Hindlimb muscle (tissue), 1 donor: ENCODE measurements around the gene FNBP1. TPM values are rescaled to one million over a fixed set of nuclear protein-coding genes. Genes with fewer than 3 reads are reported as not detected.

Experiments
- DNase-seq: peaks from one replicate; pipeline ENCODE4 v3.0.0-alpha.2; 2013
- polyA plus RNA-seq: library from polyadenylated mRNA; unstranded; fragments of 120-200 nt; gene quantifications from one replicate; pipeline ENCODE4 v1.2.1, GENCODE V29; 2013; ENCODE audit not compliant: insufficient read length

Gene FNBP1
- polyA plus RNA-seq, 1 donor, result 19.8 TPM

GRCh38 chr9:129888293-129889121 is 154.5 kb downstream of the FNBP1 start:
- no peak for DNase-seq

DNA sequence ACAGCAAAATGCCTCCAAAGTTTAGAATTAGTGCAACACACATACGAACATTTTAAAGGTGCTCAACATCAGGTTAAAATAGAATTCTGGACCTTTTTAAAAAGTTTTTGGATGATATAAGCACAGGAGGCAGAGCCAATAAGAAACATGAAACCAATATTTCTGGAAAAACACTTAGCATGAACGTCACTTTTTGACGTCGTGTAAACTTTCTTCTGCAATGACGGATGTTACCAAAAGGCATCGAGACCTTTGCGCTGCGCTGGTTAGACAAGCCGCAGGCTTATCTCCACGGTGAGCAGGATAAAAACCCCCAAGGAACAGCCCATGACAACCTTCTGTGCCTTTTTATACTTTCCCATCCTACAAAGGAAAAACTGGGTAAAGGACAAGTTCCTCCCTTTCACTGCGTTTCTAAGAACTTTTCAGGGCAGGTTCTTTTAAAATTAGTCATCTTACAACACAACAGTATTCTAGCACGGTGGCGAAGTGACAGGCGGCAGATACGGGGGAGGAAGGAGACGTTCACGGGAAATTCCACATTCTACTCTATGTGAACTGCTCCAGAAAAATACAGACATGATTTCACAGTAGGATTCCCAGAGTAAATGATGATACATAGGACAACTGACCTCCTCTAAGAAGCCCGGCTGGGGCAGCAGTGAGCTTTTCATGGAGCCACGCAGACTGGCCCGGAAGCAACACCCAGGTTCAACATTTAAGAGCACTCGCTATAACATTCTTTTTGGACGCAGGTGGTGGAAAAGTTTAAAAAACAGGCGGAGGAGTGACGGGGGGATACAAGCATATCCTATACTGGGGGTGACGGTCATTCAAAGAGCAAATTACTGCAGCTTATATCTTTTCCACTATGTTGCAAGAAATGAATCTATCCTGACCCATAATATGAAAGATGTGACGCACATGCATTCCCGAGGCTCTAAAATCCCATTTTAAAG is 155.4 kb downstream of the FNBP1 start:
- peak; percentile 61 for DNase-seq

GRCh38 chr9:129886226-129887174 is 156.5 kb downstream of the FNBP1 start:
- DNase-seq, result no peak

DNA sequence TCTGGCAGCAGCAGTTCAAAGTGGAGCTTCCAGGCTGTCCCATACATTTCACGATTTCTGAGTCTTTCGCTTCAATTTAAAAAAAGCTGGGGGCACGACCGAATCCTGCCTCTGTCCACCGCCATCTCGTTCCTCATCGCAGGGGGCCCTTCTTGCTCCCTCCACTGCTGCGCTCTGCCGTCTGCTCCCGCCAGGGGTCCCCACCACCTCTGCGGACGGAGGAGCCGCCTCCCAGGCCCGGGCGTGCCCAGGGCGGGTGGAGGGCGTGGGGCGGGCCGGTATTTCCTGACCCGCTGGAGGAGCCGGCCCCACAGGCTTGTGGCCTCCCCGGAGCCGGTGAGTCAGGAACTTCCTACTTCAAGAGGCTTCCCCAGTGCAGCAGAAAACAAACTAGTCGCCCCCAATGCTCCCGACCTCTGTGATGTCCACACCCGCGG is 157.3 kb downstream of the FNBP1 start:
- peak; percentile 88 for DNase-seq

GRCh38 chr9:129885018-129885669 is 157.8 kb downstream of the FNBP1 start:
- no peak for DNase-seq

- peak; percentile 70 for DNase-seq
Measured at GRCh38 chr9:129884220-129885017, 158.6 kb downstream of the FNBP1 start.

- DNase-seq, result no peak
Measured at GRCh38 chr9:129881547-129882324, 161.3 kb downstream of the FNBP1 start.

GRCh38 chr9:129880654-129881546 is 162.1 kb downstream of the FNBP1 start:
- DNase-seq, result peak; percentile 85

DNA sequence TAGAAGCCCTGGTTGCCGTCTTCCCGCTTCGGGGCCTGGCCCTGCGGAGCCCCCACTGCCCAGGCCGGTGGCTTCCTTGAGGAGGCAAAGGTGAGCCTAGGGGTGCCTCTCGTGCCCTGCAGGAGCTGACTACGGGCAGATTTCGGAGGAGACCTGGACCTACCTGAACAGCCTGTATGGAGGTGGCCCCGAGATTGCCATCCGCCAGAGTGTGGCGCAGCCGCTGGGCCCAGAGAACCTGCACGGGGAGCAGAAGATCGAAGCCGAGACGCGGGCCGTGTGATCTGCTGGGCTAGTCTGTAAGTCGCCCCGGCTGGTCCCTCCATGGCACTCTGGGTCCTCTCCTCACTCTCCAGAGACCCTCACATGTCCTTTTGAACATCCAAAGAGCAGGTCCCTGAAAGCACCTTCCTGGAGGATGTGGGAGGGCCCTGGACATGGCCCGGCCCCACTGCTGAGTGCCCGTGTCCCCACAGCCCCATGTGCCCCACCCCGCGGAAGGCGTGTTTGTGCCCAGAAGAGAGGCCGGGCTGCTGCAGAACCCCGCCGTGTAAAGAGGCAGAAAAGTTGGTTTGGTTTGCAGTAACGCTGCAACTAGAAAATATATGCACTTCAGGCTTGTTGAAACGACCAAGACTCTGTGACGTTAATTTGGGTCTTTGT is 162.9 kb downstream of the FNBP1 start:
- no peak for DNase-seq

DNA sequence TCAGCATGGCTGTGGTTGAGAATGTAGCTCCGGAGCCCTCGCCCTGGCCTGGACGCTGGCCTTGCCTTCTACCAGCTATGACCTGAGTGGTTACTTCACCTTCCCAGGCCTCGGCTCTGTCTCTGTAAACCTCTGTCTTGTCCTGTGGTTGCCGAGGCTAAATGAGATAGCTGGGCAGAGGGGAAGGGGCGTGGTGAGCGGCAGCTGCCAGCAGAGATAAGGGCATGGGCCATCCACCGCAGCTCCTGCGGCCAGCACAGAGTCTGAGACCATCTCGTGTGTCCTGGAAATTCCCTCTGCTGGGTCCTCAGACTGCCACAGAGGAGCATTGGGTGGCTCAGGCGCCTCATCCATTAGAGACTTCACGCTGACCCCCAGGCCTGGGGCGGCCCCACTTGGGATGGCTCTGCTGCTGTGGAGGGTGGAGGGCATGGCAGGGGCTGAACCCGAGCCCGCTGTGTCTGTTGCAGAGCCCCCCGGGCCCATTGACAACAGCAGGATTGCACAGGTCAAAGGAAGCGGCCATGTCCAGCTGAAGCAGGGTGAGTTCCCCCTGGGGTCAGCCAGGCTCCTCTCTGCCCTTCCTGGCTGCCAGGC is 163.8 kb downstream of the FNBP1 start:
- no peak for DNase-seq

GRCh38 chr9:129878291-129878690 is 164.7 kb downstream of the FNBP1 start:
- no peak for DNase-seq

DNA sequence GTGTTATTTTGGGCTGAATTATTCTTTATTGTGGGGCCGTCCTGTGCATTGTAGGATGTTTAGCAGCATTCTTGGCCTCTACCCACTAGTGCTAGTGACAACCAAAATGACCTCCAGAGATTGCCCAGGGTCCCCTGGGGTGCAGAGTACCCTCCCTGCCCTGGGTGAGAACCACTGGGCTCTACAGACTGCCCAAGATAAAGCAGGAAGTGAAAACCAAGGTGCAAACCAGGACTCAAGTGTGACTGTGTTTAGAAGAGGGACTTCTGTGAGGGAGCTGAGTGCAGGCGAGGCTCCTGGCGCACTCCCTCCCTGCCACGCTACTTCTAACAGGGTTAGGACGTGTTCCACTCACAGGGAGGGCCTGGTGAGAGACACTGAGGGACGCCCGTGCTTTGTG is 166.2 kb downstream of the FNBP1 start:
- DNase-seq, result no peak

DNA sequence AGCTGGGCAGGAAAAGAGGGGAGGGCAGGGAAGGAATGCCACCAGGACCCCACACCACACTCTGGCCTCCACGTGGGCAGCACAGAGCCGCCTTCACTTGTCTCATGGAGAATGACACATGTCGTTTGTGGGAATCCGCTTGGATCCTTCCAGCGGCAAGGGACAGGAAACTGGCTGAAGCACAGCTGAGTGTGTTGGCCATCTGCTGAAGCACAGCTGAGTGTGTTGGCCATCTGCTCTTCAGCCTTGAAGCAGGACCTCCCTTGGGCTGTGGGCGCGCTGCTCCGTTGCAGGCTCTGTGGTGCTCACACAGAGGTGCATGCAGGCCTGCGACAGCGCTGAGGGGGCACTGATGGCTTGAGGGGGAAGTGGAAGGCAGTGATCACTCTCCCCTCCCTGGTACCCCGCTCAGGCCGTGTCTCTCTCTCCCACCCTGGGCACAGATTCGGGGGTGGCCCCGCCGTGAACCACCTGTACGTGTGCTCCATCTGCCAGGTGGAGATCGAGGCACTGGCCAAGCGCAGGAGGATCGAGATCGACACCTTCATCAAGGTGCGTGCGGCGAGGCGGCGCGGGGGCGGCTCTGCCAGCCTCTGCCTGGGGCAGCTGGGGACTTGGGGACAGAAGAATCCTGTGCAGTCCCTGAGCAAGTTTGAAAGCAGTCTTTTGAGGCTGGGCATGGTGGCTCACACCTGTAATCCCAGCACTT is 167.1 kb downstream of the FNBP1 start:
- DNase-seq, result no peak

DNA sequence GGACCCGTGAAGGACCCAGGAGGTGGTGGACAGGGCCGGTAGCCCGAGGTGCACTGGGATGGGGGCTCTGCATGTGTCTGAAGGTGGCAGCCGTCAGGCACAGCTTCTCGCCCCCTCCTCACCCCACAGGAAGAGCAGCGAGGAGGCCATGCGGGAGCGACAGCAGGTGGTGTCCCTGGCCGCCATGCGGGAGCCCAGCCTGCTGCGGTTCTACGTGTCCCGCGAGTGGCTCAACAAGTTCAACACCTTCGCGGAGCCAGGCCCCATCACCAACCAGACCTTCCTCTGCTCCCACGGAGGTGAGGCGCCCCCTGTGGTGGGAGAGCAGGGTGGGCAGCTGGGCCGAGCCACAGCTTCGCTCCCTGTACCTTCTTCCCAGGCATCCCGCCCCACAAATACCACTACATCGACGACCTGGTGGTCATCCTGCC is 167.8 kb downstream of the FNBP1 start:
- no peak for DNase-seq

DNA sequence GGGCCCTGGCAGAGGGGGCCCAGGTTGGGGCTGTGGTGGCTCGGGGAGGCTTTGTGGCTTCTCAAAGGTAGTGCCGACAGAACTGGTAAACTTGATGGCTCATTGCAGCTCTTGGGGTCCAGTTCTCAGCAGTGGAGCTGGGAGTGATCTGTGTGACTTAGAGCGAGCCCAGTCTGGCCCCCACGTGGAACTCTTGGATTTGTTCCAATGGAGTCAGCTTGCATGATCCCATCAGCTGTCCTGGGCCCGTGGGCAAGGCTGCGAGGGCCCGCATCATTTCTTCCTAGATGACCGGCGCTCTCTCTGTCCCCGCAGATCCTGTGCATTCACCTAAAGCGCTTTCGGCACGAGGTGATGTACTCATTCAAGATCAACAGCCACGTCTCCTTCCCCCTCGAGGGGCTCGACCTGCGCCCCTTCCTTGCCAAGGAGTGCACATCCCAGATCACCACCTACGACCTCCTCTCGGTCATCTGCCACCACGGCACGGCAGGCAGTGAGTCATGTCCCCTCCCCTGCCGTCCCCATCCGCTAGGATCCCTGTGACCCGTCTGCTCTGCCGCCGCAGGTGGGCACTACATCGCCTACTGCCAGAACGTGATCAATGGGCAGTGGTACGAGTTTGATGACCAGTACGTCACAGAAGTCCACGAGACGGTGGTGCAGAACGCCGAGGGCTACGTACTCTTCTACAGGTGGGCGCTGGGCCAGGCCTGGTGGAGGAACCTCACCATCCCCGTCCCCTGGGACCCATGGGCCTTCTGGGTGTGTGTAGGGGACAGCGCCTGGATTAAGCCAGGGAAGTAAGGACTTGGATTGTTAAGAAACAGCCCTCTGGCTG is 168.5 kb downstream of the FNBP1 start:
- no peak for DNase-seq

GRCh38 chr9:129873563-129874190 is 169.3 kb downstream of the FNBP1 start:
- no peak for DNase-seq
